Measurements from ENCODE around the gene TGM4.

TGM4 gene

DNA sequence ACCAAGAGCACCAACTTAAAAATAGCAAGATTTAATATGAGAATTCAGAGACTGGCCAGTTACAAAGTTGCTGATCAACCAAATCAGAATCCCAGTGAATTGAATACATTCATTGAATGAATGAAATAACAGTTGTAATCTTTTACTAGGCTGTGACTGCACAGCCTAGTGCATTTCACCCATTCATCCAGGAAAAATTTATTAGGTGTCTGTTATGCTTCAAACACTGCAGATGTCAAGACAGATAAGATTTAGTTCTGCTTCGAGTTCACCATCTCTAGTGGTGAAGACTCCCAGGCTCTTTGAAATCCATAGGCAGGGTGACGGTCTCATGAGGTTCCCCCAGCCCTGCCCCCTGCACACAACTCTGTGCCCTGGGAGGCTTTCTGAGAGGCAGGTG is 28.9 kb downstream of the TGM4 start:
- no peak overlapping the region for H3K27ac ChIP-seq
- no peak overlapping the region for H3K4me3 ChIP-seq
- no peak for TF ChIP-seq CTCF (IDR thresholded peaks at IDR 0.05)
- no peak for DNase-seq (ENCODE audit: low spot score)

GRCh38 chr3:44903751-44904150 is 29.3 kb downstream of the TGM4 start:
- no peak for DNase-seq (ENCODE audit: low spot score)
- no peak for TF ChIP-seq CTCF (IDR thresholded peaks at IDR 0.05)
- H3K27ac ChIP-seq: no peak overlapping the region
- no peak overlapping the region for H3K4me3 ChIP-seq

DNA sequence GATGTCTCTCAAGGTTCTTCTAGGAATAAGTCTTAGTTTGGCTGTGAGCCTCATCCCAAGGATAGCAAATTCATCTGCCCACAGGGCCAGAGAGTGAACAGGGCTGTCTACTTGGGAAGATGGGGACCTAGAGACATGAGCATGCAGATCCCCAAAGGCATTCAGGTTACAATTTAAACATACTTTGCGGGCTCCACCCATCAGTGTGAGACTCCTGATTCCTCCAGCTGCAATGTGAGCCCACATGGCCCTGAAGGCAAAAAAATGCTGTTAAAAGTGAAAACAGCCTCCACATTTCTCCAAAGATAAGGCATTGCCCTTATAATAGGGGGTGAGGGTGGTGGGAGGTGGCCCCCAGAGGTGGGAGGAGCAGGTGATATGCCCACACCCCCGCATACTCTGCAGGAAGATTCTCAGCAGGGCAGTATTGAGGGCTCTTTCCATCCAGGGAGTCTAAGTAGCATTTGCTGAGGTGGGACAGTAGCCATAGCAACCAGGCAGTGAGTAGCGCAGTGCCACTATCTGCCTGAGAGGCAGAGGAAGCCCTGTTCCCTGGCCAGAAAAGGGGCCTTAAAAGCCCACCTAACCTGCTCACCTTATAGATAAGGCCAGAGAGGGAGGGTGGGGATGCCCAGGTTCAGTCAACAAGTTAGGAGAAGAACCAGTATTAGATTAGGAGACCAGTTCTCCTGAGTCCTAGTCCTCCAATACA is 31.2 kb downstream of the TGM4 start:
- Histone ChIP-seq H3K27ac (no peak overlapping the region), H3K4me3 (no peak overlapping the region)
- DNase-seq (ENCODE audit: low spot score): no peak
- no peak for TF ChIP-seq CTCF (IDR thresholded peaks at IDR 0.05)

GRCh38 chr3:44906997-44907396 is 32.6 kb downstream of the TGM4 start:
- DNase-seq (ENCODE audit: low spot score): no peak
- no peak overlapping the region for H3K27ac ChIP-seq
- H3K4me3 ChIP-seq: no peak overlapping the region
- no peak for TF ChIP-seq CTCF (IDR thresholded peaks at IDR 0.05)

- Histone ChIP-seq H3K4me3 (no peak overlapping the region), H3K27ac (no peak overlapping the region)
- no peak for DNase-seq (ENCODE audit: low spot score)
- TF ChIP-seq CTCF (IDR thresholded peaks at IDR 0.05): no peak
Measured at GRCh38 chr3:44907612-44908011, 33.2 kb downstream of the TGM4 start.

DNA sequence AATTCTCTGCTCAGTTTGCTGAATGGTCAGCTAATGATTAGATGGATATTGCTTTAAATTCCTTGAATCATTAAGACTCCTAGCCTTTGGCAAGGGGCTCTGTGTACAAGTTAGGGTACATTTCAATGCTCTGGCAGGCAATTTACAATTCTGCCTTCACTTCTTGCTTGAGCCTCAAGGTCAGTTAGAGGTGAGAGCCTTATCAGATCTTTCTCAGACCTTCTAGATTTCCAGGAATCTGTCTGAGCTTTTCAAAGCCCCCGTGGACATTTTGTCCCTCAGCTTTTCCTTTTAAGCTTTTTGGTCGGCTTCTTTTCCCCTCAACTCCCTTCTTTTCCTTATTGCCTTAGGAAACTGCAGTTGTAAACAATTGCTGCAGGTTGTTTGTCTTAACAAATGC is 34.7 kb downstream of the TGM4 start:
- no peak for TF ChIP-seq CTCF (IDR thresholded peaks at IDR 0.05)

GRCh38 chr3:44910693-44911092 is 36.3 kb downstream of the TGM4 start:
- no peak overlapping the region for H3K4me3 ChIP-seq
- no peak for DNase-seq (ENCODE audit: low spot score)
- TF ChIP-seq CTCF (IDR thresholded peaks at IDR 0.05): no peak
- no peak overlapping the region for H3K27ac ChIP-seq

More for the DNA sequence above, 34.7 kb downstream of the TGM4 start:
- no peak for DNase-seq (ENCODE audit: low spot score)
- H3K27ac ChIP-seq: no peak overlapping the region
- no peak overlapping the region for H3K4me3 ChIP-seq

All from coronary artery (tissue), 2 donors.